Trophoblast cell (in vitro differentiated cells and primary cell): ENCODE data around the gene ZNF552.

Experiments used
- DNase-seq, 2 donors: peaks; one replicate each; pipeline ENCODE4 v3.0.0-alpha.2; 2016
- H2AFZ ChIP-seq: 2 replicates; pipeline ENCODE4 v1.6.1; 2013; ENCODE audit warnings: low read length, moderate library complexity, mild to moderate bottlenecking; ENCODE audit not compliant: insufficient read depth, poor library complexity
- H2AK5ac ChIP-seq: 2 replicates; pipeline ENCODE4 v1.6.1; 2013; ENCODE audit warnings: mild to moderate bottlenecking, low read length
- H2BK120ac ChIP-seq: 2 replicates; pipeline ENCODE4 v1.6.1; 2013; ENCODE audit warnings: low read length, mild to moderate bottlenecking, moderate library complexity; ENCODE audit not compliant: insufficient read depth, poor library complexity
- H2BK12ac ChIP-seq: 2 replicates; pipeline ENCODE4 v1.6.1; 2013; ENCODE audit warnings: mild to moderate bottlenecking, low read length, moderate library complexity
- H2BK5ac ChIP-seq: 2 replicates; pipeline ENCODE4 v1.6.1; 2013; ENCODE audit warnings: low read length, low read depth, moderate library complexity, mild to moderate bottlenecking; ENCODE audit not compliant: poor library complexity
- H3K14ac ChIP-seq: 2 replicates; pipeline ENCODE4 v1.6.1; 2013; ENCODE audit warnings: mild to moderate bottlenecking, low read length
- H3K18ac ChIP-seq: 2 replicates; pipeline ENCODE4 v1.6.1; 2013; ENCODE audit warnings: mild to moderate bottlenecking, low read length
- H3K23ac ChIP-seq: 2 replicates; pipeline ENCODE4 v1.6.1; 2013; ENCODE audit warnings: low read length
- H3K27ac ChIP-seq: 2 replicates; pipeline ENCODE4 v1.5.1; 2013; ENCODE audit warnings: low read depth, mild to moderate bottlenecking, inconsistent platforms, low read length, moderate library complexity
- H3K27me3 ChIP-seq: 2 replicates; pipeline ENCODE4 v1.6.1; 2013; ENCODE audit warnings: inconsistent platforms, mild to moderate bottlenecking, low read length, moderate library complexity; ENCODE audit not compliant: insufficient read depth
- H3K36me3 ChIP-seq, 2 experiments: 1 replicate in 1 of 2; 2 replicates in 1 of 2; pipeline ENCODE4 v1.6.1; 2013; ENCODE audit warnings: low read length in 2 of 2, mild to moderate bottlenecking in 2 of 2, moderate library complexity in 1 of 2; ENCODE audit not compliant: insufficient read depth in 2 of 2, control insufficient read depth in 1 of 2
- H3K4ac ChIP-seq: 2 replicates; pipeline ENCODE4 v1.6.1; 2013; ENCODE audit warnings: low read depth, mild to moderate bottlenecking, low read length, moderate library complexity
- H3K4me1 ChIP-seq, 2 experiments: 1 replicate in 1 of 2; 2 replicates in 1 of 2; pipeline ENCODE4 v1.6.1; 2013; ENCODE audit warnings: low read length in 2 of 2, mild to moderate bottlenecking in 2 of 2, moderate library complexity in 1 of 2; ENCODE audit not compliant: insufficient read depth in 2 of 2, control insufficient read depth in 1 of 2
- H3K4me2 ChIP-seq: 2 replicates; pipeline ENCODE4 v1.6.1; 2013; ENCODE audit warnings: inconsistent platforms, mild to moderate bottlenecking, low read length, moderate library complexity
- H3K4me3 ChIP-seq: 2 replicates; pipeline ENCODE4 v1.5.1; 2013; ENCODE audit warnings: mild to moderate bottlenecking, low read depth, low read length, inconsistent platforms
- H3K79me1 ChIP-seq: one replicate; pipeline ENCODE4 v1.6.1; 2013; ENCODE audit warnings: low read length
- H3K79me2 ChIP-seq: 2 replicates; pipeline ENCODE4 v1.6.1; 2013; ENCODE audit warnings: low read length, mild to moderate bottlenecking; ENCODE audit not compliant: control insufficient read depth, insufficient read depth, poor library complexity
- H3K9ac ChIP-seq: 2 replicates; pipeline ENCODE4 v1.6.1; 2013; ENCODE audit warnings: mild to moderate bottlenecking, low read length
- H3K9me3 ChIP-seq: 2 replicates; pipeline ENCODE4 v1.6.1; 2013; ENCODE audit warnings: low read depth, mild to moderate bottlenecking, control low read depth, inconsistent platforms, low read length; ENCODE audit not compliant: insufficient read depth
- H4K12ac ChIP-seq: 2 replicates; pipeline ENCODE4 v1.6.1; 2013; ENCODE audit warnings: low read depth, mild to moderate bottlenecking, low read length, moderate library complexity
- H4K8ac ChIP-seq: 2 replicates; pipeline ENCODE4 v1.6.1; 2013; ENCODE audit warnings: low read depth, mild to moderate bottlenecking, low read length, moderate library complexity
- H4K91ac ChIP-seq: one replicate; pipeline ENCODE4 v1.6.1; 2013; ENCODE audit warnings: low read depth, mild to moderate bottlenecking, low read length, moderate library complexity
- whole genome bisulfite sequencing: extraction: QIAGEN DNeasy Blood & Tissue Kit; methylation state at CpG from one replicate; pipeline ENCODE4 v1.1.7; 2013; ENCODE audit warnings: missing lambda C conversion rate; ENCODE audit not compliant: insufficient read length, insufficient coverage; ENCODE audit errors: extremely low coverage; 5-methylcytosine and 5-hydroxymethylcytosine counted together

ZNF552 gene

GRCh38 chr19:57759096-57759495, 55.6 kb downstream of the ZNF552 start:
- Histone ChIP-seq H3K27ac (no peak overlapping the region), H4K91ac (no peak overlapping the region), H2BK120ac (no peak overlapping the region), H3K79me2 (no peaks in the 10 kb centered on the region), H3K4me2 (no peak overlapping the region), H3K14ac (no peak overlapping the region), H3K36me3 (peaks cover 17 to 51% of the 10 kb centered on the region in 2 experiments), H2BK5ac (no peak overlapping the region), H3K79me1 (no peaks in the 10 kb centered on the region), H3K18ac (no peak overlapping the region), H2AFZ (no peak overlapping the region), H3K4ac (no peak overlapping the region), H4K8ac (no peak overlapping the region), H4K12ac (no peak overlapping the region), H3K9ac (no peak overlapping the region), H3K4me1 (no peaks in the 10 kb centered on the region), H3K9me3 (no peaks in the 10 kb centered on the region), H3K23ac (no peak overlapping the region), H3K27me3 (no peaks in the 10 kb centered on the region), H2BK12ac (no peak overlapping the region), H3K4me3 (no peak overlapping the region), H2AK5ac (no peak overlapping the region)
- WGBS = no CpG with 5 or more reads among the region's 2 CpGs
- no peak for DNase-seq

GRCh38 chr19:57757941-57758340, 56.8 kb downstream of the ZNF552 start:
- no peak for DNase-seq
- Histone ChIP-seq H4K8ac (no peak overlapping the region), H3K4ac (no peak overlapping the region), H3K9ac (no peak overlapping the region), H3K4me3 (no peak overlapping the region), H2AK5ac (no peak overlapping the region), H3K27ac (no peak overlapping the region), H3K79me1 (no peaks in the 10 kb centered on the region), H3K18ac (no peak overlapping the region), H3K4me1 (no peaks in the 10 kb centered on the region), H2AFZ (no peak overlapping the region), H3K4me2 (no peak overlapping the region), H3K23ac (no peak overlapping the region), H3K9me3 (no peaks in the 10 kb centered on the region), H3K36me3 (peaks cover 17 to 61% of the 10 kb centered on the region in 2 experiments), H2BK12ac (no peak overlapping the region), H3K14ac (no peak overlapping the region), H4K91ac (no peak overlapping the region), H4K12ac (no peak overlapping the region), H2BK120ac (no peak overlapping the region), H2BK5ac (no peak overlapping the region), H3K79me2 (no peaks in the 10 kb centered on the region), H3K27me3 (no peaks in the 10 kb centered on the region)
- no CpG with 5 or more reads among the region's 2 CpGs for WGBS
